ENCODE results near the gene MDK.

GRCh38 chr11:46370253-46370652 lies 11.2 kb upstream of the MDK start:
- TF ChIP-seq CTCF (conservative IDR thresholded peaks at IDR 0.05) (no peak), EZH2 (IDR thresholded peaks at IDR 0.05; ENCODE audit: low read depth) (no peak)
